ENCODE data around the gene TSHZ2.
"Not testable (repeated sequence)": the region's sequence is repeated elsewhere in the genome, so short reads cannot be mapped to it uniquely, and the experiment has no call there.

TSHZ2 gene

GRCh38 chr20:53466279-53466678, 494.1 kb downstream of the TSHZ2 start:
- DNase-seq (ENCODE audit: low spot score), result no peak

DNA sequence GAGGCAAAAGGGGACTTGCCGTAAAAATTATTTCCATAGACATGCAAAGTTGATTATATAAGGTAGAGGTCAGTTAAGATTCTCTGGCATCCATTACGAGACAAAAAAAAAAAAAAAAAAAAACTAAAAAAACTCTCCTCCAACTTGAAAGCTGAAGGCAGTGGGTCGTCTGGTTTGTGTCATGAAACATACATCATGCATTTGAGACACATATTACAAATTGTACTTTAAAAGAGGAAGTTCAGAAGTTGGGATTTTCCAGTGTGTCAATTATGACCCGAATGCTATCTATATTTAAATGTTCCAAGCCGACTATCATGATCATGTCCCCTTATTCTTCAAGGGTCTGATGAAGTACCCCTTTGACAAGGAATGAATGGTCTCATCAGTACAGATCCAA, 496.4 kb downstream of the TSHZ2 start:
- DNase-seq (ENCODE audit: low spot score), result no peak

GRCh38 chr20:53472859-53473258, 500.7 kb downstream of the TSHZ2 start:
- not testable (repeated sequence) for DNase-seq (ENCODE audit: low spot score)

GRCh38 chr20:53480913-53481312, 508.8 kb downstream of the TSHZ2 start:
- no peak for DNase-seq (ENCODE audit: low spot score)

- no peak for DNase-seq (ENCODE audit: low spot score)
These were observed 515.5 kb downstream of the TSHZ2 start for GRCh38 chr20:53487461-53488200.

DNA sequence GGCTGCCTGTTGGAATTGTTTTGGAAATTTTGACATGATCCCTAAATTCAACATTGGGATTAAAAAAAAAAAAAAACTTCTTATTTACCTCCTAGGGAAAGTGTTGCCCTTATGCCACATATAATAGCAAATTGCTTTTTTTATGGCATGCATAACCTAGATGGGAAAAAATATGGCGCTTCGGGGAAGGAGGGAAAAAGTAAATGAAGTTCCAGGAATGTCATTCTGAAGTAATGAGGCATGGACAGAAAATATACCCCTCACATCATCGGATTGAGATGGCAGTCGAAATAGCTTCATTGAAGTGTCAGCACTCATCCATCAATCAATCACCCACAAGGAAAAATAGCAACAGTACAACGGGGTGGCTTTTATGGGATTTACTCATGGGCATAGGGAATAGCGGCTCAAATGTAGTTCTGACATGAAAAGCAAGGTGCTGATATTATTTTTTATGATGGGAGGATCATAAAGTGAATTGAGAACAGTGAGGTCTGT, 516.7 kb downstream of the TSHZ2 start:
- no peak for DNase-seq (ENCODE audit: low spot score)

GRCh38 chr20:53489528-53489927, 517.4 kb downstream of the TSHZ2 start:
- DNase-seq (ENCODE audit: low spot score), result no peak

DNA sequence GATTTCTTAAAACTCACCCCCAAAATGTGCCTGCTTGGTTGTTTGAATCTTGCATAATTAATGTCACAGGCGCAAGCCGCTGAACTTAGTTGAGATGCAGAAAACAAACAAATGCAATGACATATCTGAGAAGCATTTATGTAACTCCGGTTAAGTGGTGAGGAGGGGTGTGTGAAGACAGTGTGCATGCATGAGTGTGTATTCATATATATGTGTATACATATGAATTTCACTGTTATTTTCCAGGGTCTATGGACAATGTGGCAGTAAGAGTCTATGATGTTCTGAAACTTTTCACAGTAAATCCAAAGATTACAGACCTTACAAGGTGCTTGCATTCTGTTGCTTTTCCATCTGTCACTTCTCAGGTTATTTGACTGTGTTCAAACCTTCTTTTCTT, 518.5 kb downstream of the TSHZ2 start:
- DNase-seq (ENCODE audit: low spot score), result no peak

DNA sequence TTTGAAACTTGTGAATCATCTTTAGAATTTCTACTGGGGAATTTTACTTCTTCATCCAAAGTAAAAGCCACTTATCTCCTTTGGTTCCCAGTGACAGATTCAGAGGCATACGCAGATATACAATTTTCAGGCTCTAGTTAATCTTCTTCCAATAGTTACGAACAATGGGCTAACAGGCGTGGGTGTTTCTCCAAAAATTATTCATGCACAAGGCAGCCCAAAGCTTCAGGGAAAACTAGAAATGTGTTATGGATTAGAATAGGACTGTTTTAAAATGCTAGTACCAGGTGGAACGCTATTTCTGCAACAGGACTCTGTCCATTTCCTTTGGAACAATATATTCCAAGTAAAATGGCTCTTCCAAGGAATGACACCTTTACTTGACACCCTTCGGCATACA, 519.3 kb downstream of the TSHZ2 start:
- DNase-seq (ENCODE audit: low spot score), result no peak

- no peak for DNase-seq (ENCODE audit: low spot score)
These were observed 520.1 kb downstream of the TSHZ2 start for GRCh38 chr20:53492212-53492611.

- DNase-seq (ENCODE audit: low spot score), result no peak
These were observed 521.2 kb downstream of the TSHZ2 start for GRCh38 chr20:53493311-53493857.

- no peak for DNase-seq (ENCODE audit: low spot score)
These were observed 522.6 kb downstream of the TSHZ2 start for GRCh38 chr20:53494753-53495152.

GRCh38 chr20:53495398-53496092, 523.4 kb downstream of the TSHZ2 start:
- DNase-seq (ENCODE audit: low spot score), result no peak

GRCh38 chr20:53497246-53497645, 525.1 kb downstream of the TSHZ2 start:
- DNase-seq (ENCODE audit: low spot score), result no peak

DNA sequence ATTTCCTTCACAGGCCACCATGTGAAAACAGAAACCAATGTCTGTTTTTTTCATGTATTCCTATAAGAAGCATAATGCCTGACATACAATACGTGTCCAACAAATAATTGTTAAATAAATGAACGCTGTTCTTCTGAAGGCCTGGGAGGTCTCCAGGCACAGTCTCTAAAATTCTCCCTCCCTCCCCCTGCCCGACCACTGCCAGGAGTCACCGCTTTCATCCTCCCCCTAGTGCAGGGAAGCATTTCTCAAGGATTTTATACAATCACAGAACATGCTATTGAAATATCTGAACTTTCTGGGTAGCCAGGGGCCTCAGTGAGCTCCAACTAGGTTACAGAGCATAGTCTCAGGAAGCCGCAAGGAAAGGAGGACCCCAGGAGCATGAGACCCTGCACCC, 526.2 kb downstream of the TSHZ2 start:
- DNase-seq (ENCODE audit: low spot score), result no peak

DNA sequence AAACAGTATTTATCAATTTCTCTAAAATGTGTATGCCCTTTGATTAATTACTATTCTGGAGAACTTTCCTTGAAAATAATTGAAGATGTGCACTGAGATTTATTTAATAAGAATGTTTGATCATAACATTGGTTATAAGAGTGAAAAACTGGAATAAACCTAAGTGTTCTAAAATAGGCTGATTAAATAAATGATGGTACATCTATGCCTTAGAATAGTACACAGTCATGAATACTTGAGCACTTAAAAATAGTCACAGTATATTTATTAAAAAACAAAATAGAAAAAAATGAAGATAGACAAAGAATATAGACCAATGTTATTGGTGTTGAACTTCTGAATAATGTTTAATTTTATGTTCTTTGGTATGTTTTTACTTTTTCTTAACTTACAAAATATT, 528.5 kb downstream of the TSHZ2 start:
- no peak for DNase-seq (ENCODE audit: low spot score)

- no peak for DNase-seq (ENCODE audit: low spot score)
These were observed 530.7 kb downstream of the TSHZ2 start for GRCh38 chr20:53502820-53503219.

DNA sequence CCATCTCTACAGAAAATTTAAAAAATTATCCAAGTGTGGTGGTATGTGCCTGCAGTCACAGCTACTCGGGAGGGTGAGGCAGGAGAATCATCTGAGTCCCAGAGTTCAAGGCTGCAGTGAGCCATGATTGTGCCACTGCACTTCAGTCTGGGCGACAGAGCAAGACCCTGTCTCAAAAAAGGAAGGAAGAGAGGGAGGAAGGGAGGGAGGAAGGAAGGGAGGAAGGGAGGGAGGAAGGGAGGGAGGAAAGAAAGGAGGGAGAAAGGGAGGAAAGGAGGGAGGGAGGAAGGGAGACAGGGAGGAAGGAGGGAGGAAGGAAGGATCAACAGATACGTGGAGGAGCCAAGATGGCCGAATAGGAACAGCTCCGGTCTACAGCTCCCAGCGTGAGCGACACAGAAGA, 531.4 kb downstream of the TSHZ2 start:
- DNase-seq (ENCODE audit: low spot score), result no peak

GRCh38 chr20:53504106-53504505, 531.9 kb downstream of the TSHZ2 start:
- DNase-seq (ENCODE audit: low spot score), result not testable (repeated sequence)

- DNase-seq (ENCODE audit: low spot score), result no peak
These were observed 538.1 kb downstream of the TSHZ2 start for GRCh38 chr20:53510262-53510661.

- DNase-seq (ENCODE audit: low spot score), result no peak
These were observed 538.5 kb downstream of the TSHZ2 start for GRCh38 chr20:53510704-53511103.

DNA sequence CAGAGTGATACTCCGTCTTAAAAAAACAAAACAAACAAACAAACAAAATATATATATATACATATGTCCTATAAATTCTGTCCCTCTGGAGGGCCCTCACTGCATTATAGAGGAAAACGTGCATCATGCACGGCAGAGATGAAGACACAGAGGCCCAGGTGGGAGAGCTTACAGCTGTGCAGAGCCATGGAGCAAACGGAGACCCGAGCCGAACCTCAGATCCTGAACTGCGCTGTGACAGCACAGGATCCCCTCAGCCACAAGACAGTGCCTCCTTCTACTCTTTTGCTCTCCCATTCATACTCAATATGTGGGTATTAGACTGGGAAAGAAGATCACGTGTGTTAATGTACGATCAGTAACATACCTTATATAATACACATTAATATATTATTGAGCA, 539.9 kb downstream of the TSHZ2 start:
- DNase-seq (ENCODE audit: low spot score), result no peak

DNA sequence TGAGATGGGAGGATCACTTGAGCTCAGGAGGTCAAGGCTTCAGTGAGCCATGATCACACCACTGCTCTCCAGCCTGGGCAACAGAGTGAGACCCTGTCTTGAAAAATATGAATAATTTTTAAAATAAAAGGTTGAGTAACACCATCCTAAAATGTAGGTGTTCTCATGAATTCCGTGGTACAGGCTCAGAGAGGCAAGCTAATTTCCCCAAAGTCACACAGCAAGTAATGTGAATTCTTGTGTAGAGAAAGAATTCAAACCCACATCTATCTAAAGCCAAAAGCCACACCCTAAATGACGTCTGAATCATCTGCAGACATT, 541.0 kb downstream of the TSHZ2 start:
- DNase-seq (ENCODE audit: low spot score), result no peak
